GM19025 (cell line): Measurements from ENCODE around the gene MYL2.
"Not testable (repeated sequence)": the region's sequence is repeated elsewhere in the genome, so short reads cannot be mapped to it uniquely, and the experiment has no call there.

ENCODE experiments used
- ATAC-seq: cut with Tn5 transposase; IDR thresholded peaks from one replicate; pipeline ENCODE4 v1.9.1; 2021; ENCODE audit warnings: mild to moderate bottlenecking, low read depth, moderate library complexity; ENCODE audit not compliant: unreplicated experiment

The MYL2 gene

DNA sequence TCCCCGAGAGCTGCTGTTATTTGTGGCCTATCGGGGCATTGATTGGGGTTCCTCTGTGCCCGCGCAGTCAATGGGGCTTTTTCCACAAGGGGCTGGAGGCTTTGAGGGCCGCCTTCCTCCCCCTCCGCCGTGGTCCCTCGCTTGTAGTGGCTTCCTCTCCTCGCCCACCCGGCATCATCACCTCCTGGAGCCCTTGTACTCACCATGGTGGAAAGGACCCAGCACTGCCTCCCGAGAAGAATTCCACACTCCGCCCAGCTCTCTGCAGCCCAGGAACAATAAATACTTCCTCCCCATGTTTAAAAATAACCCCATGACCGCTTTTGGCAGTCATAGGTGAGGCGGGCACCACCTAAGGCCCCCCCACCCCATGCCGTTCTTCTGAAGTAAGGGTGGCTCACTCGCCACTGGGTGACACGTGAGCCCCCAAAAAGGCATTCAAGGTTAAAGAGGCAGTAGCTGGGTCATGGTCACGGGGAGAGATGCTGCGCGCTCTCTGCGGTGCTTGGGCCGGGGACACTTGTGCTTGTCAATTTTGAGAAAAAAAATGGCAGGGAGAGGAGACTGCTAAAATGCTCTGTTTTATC, at the start of gene MYL2:
MYL2 (minus strand) TSS at position 256 of the 587 bp plus-strand sequence; CDS start at position 206, 50 bp downstream.
- no peak for ATAC-seq

DNA sequence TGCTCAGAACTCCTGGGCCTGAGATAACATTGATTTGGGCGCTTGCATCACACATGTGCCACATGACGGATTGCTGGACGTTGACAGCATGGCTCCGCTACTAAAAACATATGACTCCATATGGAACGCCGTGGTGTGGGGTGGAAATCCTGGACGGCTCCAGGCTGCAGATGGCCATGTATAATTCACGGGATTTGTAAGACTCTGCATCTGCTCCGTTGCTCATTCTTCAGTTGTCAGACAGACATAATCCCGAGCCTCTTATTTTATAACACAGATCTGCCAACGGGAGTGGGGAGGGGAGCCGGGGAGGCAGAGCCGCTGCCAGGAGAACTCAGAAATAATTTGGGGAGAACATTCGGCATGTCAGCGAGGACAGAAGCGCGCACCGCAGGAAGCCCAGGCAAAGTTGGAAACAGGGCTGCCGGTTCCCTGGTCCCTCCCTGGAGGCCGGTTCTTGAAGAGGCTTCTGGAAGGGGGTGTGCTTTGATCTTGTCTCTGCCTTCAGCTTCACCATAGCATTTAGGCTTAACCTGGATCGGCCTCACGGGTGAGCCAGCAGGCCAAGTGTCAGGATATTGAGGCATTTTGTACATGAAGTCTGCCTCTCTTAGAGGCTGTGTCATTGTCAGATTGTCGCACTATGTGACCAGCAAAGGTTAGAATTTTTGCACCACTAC, 45.8 kb upstream of the MYL2 start:
- no peak for ATAC-seq

DNA sequence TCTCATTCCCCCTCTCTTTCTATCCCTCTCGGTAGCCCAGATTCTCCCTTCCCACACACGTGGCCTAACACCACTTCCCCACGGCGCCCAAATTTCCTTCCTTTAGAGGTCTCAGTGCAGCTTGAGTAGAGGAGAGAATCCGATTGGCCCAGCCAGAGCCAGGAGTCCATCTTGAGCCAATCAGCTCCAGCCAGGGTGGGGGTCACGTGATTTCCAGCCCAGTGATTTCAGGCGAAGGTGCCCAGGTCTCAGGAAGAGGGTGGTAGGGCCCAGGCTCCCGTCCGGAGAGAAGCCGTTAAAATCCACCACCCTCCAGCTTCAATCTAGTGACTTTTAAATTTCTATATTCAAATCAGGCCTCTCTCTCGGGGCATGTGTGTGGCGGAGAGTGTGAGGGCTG, 45.2 kb upstream of the MYL2 start:
- no peak for ATAC-seq

GRCh38 chr12:110960795-110961194, 40.4 kb upstream of the MYL2 start:
- ATAC-seq = no peak

DNA sequence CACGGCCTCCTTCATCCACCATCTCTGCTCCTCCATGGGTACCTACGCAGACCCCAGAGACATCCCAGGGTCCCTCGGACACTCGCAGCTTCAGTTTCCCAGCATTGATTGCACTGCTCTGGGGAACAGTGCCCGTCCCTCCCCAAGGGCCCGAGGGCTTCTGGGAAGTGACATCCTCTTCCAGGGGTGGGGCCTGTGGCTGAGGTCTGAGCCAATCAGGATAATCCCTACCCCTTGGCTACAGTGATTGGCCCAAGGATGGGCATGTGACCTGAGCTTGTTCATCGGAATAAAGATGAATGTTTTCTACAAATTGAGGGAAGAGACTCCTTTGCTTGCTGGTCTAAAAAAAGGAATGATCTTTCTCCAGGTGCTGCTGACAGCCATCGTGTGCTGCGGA, 37.3 kb upstream of the MYL2 start:
- no peak for ATAC-seq

- no peak for ATAC-seq
Observed at GRCh38 chr12:110957159-110957558, 36.8 kb upstream of the MYL2 start.

- not testable (repeated sequence) for ATAC-seq
Observed at GRCh38 chr12:110950867-110951266, 30.5 kb upstream of the MYL2 start.

DNA sequence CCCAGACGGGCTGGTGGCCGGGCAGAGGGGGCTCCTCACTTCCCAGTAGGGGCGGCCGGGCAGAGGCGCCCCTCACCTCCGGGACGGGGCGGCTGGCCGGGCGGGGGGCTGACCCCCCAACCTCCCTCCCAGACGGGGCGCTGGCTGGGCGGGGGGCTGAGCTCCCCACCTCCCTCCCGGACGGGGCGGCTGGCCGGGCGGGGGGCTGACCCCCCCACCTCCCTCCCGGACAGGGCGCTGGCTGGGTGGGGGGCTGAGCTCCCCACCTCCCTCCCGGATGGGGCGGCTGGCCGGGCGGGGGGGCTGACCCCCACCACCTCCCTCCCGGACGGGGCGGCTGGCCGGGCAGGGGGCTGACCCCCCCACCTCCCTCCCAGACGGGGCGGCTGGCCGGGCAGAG, 30.1 kb upstream of the MYL2 start:
- not testable (repeated sequence) for ATAC-seq

DNA sequence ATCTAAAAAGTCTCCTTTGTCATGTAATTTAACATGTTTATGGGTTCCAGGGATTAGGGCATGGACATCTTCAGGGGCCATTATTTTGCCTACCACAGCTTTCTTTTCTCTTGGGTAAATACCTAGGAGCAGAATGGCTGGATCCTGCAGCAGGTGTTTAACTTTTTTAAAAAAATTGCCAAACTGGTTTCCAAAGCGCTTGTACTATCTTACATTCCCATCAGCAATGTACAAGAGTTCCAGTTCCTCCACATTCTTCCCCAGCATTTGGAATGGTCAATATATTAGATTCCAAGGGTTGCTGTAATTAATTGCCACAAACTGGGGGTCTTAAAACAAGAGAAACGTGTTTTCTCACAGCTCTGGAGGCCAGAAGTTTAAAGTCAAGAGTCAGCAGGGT, 27.7 kb upstream of the MYL2 start:
- ATAC-seq = no peak

DNA sequence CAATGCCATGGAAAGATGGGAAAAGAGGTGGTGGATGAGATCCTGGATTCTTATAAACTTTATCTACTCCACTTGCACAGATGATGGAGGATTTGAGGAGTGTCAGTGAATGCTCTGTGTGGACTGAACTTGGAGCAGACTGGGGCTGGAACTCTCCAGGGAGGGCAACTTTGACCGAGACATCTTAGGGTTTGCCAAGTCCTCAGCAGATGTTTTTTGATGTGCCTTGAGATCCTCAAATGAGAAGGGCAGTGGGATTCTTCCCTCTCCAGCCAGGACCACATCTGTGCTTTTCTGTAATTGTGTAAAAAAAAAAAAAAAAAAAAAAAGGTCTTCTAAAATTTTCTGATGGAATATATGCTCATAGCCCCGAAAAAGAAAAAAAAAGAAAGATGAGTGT, 23.0 kb upstream of the MYL2 start:
- no peak for ATAC-seq

DNA sequence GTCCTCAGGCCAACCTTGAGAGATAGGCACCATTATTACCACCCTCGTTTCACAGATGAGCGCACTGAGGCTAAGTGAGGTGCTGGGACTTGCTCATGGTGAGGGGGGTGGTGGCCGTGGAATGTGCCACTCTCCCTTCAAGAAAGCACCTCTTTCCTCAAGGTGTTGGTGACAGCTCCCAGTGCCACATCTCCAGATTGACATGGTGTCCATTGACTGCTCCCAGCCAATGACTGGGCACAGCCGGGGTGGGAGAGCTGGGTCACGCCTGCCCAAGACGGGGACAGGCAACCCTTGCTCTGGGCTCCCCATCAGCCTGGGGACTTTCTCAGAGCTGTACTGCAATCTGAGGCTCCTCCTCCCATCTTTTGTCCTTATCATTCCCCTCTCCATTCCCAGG, 21.0 kb upstream of the MYL2 start:
- ATAC-seq = no peak

GRCh38 chr12:110940933-110941332, 20.6 kb upstream of the MYL2 start:
- no peak for ATAC-seq

- ATAC-seq = no peak
Observed at GRCh38 chr12:110940296-110940695, 19.9 kb upstream of the MYL2 start.

DNA sequence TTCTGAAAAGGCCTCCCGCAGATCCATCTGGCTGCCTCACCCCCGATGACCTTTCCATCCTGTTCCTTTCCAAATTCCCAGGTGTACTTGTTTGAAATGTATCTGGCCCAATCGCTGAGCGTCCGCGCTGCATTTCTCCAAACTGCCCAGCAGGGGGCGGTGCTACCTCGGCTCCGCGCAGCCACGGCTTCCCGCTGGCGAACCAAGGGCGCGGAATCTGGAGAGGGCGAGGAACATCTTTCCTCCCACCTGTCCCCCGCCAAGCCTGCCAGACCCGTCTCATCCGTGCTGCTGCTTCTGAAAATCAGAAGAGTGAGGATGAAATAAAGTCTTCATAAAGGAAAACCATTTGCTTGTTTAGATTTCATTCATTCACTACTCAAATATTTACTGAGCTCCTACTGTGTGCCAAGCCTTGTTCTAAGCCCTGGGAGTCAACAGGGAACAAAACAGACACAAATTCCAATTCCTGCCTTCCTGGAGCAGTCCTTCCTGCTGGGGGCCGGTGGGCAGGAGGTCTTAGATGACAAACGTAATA, 16.8 kb upstream of the MYL2 start:
- ATAC-seq = no peak

DNA sequence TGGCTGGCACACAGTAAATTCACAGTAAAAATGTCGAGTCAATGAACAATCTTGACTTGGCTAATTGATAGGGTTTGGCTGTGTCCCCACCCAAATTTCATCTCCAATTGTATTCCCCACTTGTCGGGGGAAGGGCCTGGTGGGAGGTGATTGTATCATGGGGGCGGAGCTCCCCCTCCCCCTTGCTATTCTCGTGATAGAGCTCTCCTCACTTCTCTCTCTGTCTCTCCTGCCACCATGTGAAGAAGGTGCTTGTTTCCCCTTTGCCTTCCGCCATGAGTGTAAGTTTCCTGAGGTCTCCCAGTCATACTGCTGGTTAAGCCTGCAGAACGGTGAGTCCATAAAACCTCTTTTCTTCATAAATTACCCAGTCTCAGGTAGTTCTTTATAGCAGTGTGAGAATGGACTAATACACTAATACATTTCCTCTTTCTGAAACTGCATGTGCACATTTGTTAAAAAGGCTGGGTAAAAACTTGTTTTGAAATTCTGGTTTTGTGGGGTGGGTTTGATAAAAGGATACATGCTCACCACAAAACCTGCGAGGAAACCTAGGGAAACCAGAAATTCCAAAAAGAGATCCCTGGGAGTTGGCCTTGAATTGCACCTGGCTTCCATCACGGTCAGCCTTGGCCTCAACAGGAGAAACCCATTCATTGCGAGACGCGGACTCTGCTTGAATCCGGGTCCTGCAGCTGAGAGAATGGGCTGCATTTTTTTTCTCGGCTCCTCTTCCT, 16.2 kb upstream of the MYL2 start:
- ATAC-seq = no peak

- no peak for ATAC-seq
Observed at GRCh38 chr12:110935588-110935987, 15.2 kb upstream of the MYL2 start.

GRCh38 chr12:110934093-110934852, 13.9 kb upstream of the MYL2 start:
- no peak for ATAC-seq

DNA sequence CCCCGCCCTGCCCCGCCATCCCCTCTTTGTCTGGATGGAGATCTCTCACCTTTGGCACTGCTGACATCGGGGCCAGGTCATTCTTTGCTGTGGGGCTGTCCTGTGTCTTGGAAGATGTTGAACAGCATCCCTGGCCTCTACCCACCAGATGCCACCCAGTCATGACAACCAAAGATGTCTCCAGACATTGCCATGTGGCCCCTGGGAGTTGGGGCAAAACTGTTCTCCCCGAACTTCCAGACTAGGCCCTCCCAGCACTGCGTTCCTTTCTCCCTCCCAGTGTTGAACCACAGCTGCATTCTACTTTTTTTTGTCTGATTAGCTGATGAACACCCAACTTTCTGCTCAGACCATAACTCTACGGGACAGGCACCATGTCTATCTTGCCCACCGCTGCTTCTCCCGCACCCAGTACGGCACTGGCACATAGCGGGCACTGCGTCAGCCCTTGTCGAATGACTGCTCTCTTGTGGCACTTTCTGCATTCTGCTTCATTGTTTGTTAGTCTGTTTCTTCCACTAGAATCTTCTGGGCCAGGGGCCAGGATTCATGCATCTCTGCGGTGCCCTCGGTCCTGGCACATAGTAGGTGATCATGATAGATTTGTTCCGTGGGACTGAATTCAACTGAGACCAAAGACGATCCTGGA, 13.1 kb upstream of the MYL2 start:
- no peak for ATAC-seq

DNA sequence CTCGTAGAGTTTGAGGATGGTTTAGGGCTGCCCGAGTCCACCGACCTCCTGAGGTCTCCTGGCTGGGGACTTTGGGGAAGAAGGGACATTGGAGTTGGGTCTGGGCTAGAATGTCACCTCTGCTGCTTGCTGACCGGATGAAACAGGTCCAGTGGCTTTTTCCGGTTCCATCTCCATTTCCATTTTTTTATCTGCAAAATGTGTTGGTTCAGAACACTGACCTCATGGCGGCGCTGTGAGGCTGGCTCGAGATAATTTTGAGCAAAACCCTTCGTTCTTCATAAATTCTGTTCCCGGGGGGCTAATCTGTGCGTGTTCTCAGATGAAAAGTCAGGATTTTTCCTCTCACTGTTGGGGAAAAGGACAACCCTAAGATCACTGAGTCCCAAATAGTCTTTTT, 11.7 kb upstream of the MYL2 start:
- no peak for ATAC-seq

DNA sequence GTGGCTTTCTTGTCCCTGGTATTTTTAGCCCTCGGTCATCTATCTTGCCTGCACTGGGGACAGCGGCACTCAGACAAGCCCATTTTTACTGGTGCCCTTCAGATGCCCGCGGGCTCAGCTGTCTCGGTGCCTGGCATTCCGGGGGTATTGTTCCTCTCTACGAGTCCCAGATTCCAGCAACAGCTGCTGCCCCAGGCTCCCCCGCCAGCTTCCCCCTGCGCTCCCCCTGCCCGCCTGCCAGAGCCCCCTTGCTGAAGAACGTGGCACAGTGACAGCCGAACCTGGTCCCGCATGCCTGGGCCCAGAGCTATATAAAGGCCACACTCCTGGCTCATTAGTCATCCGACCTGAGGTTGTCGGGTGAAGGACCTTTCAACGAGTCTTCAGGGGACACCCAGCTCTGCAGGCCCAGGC, 10.9 kb upstream of the MYL2 start:
- no peak for ATAC-seq
